Stimulated activated CD4-positive, alpha-beta T cell treated with anti-CD3 and anti-CD28 coated beads, TNF-alpha, amount 100 ng/mL, for 48 hours (primary cell): ENCODE results near the gene CCDC188.

Experiments used
- DNase-seq, 3 donors: peaks; one replicate each; pipeline ENCODE4 v3.0.0-alpha.2; 2020; ENCODE audit warnings: low read depth in 3 of 3

The CCDC188 gene

GRCh38 chr22:20106205-20106848, 44.5 kb downstream of the CCDC188 start:
- DNase-seq = no peak

- no peak for DNase-seq
These were observed 45.2 kb downstream of the CCDC188 start for GRCh38 chr22:20105456-20106204.

- DNase-seq = no peak
These were observed 48.6 kb downstream of the CCDC188 start for GRCh38 chr22:20102203-20102780.

GRCh38 chr22:20101638-20102037, 49.2 kb downstream of the CCDC188 start:
- DNase-seq = no peak

- DNase-seq = no peak
These were observed 51.6 kb downstream of the CCDC188 start for GRCh38 chr22:20099099-20099711.
